Small intestine (tissue), 7 donors: ENCODE data around the gene RARRES2. TPM values are rescaled to one million over a fixed set of nuclear protein-coding genes. Genes with fewer than 3 reads are reported as not detected.
"Not testable (repeated sequence)": the region's sequence is repeated elsewhere in the genome, so short reads cannot be mapped to it uniquely, and the experiment has no call there.

ENCODE experiments used
- DNase-seq, 2 donors: peaks; one replicate each; pipeline versions ENCODE4 v3.0.0 to v3.0.0-alpha.2; 2013
- FAIRE-seq: peaks from 2 replicates; lab custom pipeline; 2012; peaks lifted over from hg19 to GRCh38; lab: Jason Lieb, UNC
- H3K27ac ChIP-seq, 3 donors: one replicate each; pipeline ENCODE4 v1.5.1; 2013; ENCODE audit warnings: low read length in 2 of 3, mild to moderate bottlenecking in 2 of 3, control low read depth in 1 of 3, inconsistent platforms in 1 of 3, low read depth in 1 of 3, moderate library complexity in 1 of 3
- H3K27me3 ChIP-seq, 3 donors: one replicate each; pipeline ENCODE4 v1.6.1; 2013; ENCODE audit warnings: low read length in 3 of 3, inconsistent platforms in 1 of 3; ENCODE audit not compliant: control insufficient read depth in 3 of 3, insufficient read depth in 3 of 3
- H3K36me3 ChIP-seq, 3 donors: one replicate each; pipeline ENCODE4 v1.6.1; 2013; ENCODE audit warnings: low read length in 3 of 3, inconsistent platforms in 1 of 3, low read depth in 1 of 3, mild to moderate bottlenecking in 1 of 3, moderate library complexity in 1 of 3; ENCODE audit not compliant: control insufficient read depth in 3 of 3, insufficient read depth in 2 of 3
- H3K4me1 ChIP-seq, 3 donors: one replicate each; pipeline ENCODE4 v1.6.1; 2013; ENCODE audit warnings: low read length in 2 of 3, inconsistent platforms in 1 of 3, low read depth in 1 of 3, mild to moderate bottlenecking in 1 of 3, moderate library complexity in 1 of 3; ENCODE audit not compliant: control insufficient read depth in 3 of 3, insufficient read depth in 2 of 3
- H3K4me3 ChIP-seq, 3 donors: one replicate each; pipeline ENCODE4 v1.5.1; 2013; ENCODE audit warnings: low read length in 3 of 3, control low read depth in 1 of 3, inconsistent platforms in 1 of 3, low read depth in 1 of 3, mild to moderate bottlenecking in 1 of 3, moderate library complexity in 1 of 3
- H3K9me3 ChIP-seq, 2 donors: one replicate each; pipeline ENCODE4 v1.6.1; 2013; ENCODE audit warnings: low read depth in 1 of 2, low read length in 1 of 2; ENCODE audit not compliant: control insufficient read depth in 2 of 2, insufficient read depth in 1 of 2
- WGBS, 3 donors: extraction: QIAGEN DNeasy Blood & Tissue Kit; methylation state at CpG; one replicate each; pipeline ENCODE4 v1.1.7; 2013; 5-methylcytosine and 5-hydroxymethylcytosine counted together
- polyA plus RNA-seq, 4 donors: library from polyadenylated mRNA; stranded (reverse) in 3 of 4; unstranded in 1 of 4; fragments of 200-250 nt in 3 of 4; fragments of 120-200 nt in 1 of 4; gene quantifications; one replicate each; pipeline versions ENCODE4 v1.2.1 to v1.2.3, GENCODE V29; 2013
- donor health status: healthy with polysubstance abuse.
- donor health status: control.
- donor health status: control.
- donor health status: Bipolar disorder and iron deficiency.
- donor health status: healthy.

The RARRES2 gene
- polyA plus RNA-seq, 4 donors = 9.6 to 109 (median 36.9) TPM

DNA sequence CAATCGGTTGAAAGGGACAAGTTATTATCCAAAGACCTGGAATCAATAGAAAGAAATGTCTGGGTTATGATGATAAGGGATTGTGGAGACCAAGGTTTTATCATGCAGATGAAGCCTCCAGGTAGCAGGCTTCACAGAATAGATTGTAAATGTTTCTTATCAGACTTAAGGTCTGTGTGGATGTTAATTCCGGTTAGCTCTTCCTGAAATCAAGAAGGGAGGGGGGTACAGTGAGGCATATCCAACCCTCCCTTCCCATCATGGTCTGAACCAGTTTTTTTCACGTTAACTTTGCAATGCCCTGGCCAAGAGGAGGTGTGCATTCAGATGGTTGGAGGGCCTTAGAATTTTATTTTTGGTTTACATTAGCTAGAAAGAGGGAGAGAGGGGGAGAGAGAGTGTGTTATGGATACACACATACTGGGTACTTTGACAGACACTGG lies 28.0 kb downstream of the RARRES2 start:
- Histone ChIP-seq H3K4me1 (peaks cover 0 to 3% (median 0%) of the 10 kb centered on the region in 3 donors), H3K36me3 (peaks cover 0 to 9% (median 0%) of the 10 kb centered on the region in 3 donors), H3K27me3 (no peaks in the 10 kb centered on the region), H3K27ac (no peak overlapping the region), H3K4me3 (no peak overlapping the region), H3K9me3 (no peaks in the 10 kb centered on the region)
- no peak for FAIRE-seq
- DNase-seq = no peak
- 66 to 77% (median 72%) methylated on average over 3 of the region's 3 CpGs for WGBS, 3 donors

DNA sequence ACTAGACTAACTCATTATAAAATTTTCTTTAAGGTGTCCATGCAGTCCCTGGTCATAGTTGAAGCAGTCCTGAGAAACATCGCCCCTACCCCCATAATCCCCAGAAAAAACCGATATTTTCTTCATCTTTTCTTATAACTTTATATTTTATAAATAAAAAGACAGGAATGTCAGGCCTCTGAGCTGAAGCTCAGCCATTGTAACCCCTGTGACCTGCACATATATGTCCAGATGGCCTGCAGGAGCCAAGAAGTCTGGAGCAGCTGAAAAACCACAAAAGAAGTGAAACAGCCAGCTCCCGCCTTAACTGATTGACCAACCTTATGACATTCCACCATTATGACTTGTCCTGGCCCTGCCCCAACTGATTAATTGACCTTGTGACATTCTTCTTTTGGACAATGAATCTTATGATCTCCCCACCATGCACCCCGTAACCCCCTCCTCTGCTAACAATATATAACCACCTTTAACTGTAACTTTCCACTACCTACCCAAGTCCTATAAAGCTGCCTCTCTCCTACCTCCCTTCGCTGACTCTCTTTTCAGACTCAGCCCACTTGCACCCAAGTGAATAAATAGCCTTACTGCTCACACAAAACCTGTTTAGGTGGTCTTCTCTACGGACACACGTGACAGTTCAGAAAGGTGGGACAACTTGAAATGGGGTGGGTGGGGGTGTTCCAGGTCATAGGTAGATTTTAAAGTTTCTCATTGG lies 28.6 kb downstream of the RARRES2 start:
- not testable (repeated sequence) for H3K4me1 ChIP-seq, H3K27ac ChIP-seq, H3K27me3 ChIP-seq, H3K4me3 ChIP-seq, FAIRE-seq, H3K36me3 ChIP-seq, DNase-seq, H3K9me3 ChIP-seq
- WGBS, 3 donors = 88 to 93% (median 89%) methylated on average over 7 of the region's 7 CpGs

DNA sequence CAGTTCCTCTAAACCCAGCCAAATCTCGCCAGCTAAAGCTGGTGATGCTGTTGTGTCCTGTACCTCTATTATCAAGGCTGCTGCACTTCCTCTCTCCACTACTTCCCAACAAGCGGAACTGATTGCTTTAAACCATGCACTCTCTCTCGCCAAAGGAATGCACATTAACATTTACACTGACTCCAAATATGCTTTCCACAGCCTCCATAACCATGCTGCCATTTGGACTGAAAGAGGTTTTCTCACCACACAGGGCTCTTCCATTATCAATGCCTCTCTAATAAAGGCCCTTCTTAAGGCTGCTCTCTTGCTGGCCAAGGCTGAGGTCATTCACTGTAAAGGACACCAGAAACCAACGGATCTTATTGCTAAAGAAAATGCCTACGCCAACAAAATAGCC lies 29.7 kb downstream of the RARRES2 start:
- FAIRE-seq (no peak), DNase-seq (no peak)
- no peaks in the 10 kb centered on the region for H3K27me3 ChIP-seq
- H3K4me1 ChIP-seq = peaks cover 0 to 3% (median 0%) of the 10 kb centered on the region in 3 donors
- no peak overlapping the region for H3K27ac ChIP-seq
- WGBS, 3 donors = 88 to 92% (median 91%) methylated on average over 5 of the region's 5 CpGs
- H3K36me3 ChIP-seq = peaks cover 0 to 7% (median 0%) of the 10 kb centered on the region in 3 donors
- H3K9me3 ChIP-seq = no peaks in the 10 kb centered on the region
- H3K4me3 ChIP-seq = no peak overlapping the region

DNA sequence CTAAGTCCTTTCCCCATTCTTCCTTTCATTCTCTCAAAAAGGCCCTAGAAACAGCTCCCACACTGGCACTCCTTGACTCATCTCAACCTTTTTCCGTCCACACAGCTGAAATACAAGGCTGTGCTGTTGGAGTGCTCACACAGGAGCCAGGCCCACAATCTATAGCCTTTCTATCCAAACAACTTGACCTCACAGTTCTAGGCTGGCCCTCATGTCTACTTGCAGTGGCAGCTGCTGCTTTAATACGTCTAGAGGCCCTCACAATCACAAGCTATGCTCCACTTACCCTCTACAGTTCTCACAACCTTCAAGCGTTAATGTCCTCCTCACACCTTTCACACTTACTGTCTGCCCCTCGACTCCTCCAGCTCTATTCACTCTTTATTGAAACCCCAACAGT lies 30.3 kb downstream of the RARRES2 start:
- DNase-seq (no peak), FAIRE-seq (no peak)
- Histone ChIP-seq H3K27ac (no peak overlapping the region), H3K27me3 (no peaks in the 10 kb centered on the region), H3K36me3 (peaks cover 0 to 7% (median 0%) of the 10 kb centered on the region in 3 donors), H3K9me3 (no peaks in the 10 kb centered on the region), H3K4me3 (no peak overlapping the region), H3K4me1 (peaks cover 0 to 1% (median 0%) of the 10 kb centered on the region in 3 donors)
- WGBS, 3 donors = 90 to 98% (median 94%) methylated on average over 4 of the region's 4 CpGs

DNA sequence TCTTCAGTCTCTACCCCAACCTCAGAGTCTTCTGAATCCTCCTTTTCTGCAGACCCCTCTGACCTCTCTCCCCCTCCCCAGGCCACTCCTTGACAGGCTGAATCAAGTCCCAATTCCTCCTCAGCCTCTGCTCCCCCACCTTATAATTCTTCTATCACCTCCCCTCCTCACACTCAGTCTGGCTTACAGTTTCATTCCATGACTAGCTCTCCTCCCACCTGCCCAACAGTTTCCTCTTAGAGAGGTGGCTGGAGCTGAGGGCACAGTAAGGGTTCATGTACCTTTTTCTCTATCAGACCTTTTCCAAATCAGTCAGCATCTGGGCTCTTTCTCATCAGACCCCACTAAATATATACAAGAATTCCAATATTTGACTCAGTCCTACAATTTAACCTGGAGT lies 32.9 kb downstream of the RARRES2 start:
- H3K36me3 ChIP-seq = no peaks in the 10 kb centered on the region
- no peak for FAIRE-seq
- no peaks in the 10 kb centered on the region for H3K4me1 ChIP-seq
- no peak overlapping the region for H3K4me3 ChIP-seq
- no peak overlapping the region for H3K27ac ChIP-seq
- no peak for DNase-seq
- no peaks in the 10 kb centered on the region for H3K27me3 ChIP-seq
- no peaks in the 10 kb centered on the region for H3K9me3 ChIP-seq

DNA sequence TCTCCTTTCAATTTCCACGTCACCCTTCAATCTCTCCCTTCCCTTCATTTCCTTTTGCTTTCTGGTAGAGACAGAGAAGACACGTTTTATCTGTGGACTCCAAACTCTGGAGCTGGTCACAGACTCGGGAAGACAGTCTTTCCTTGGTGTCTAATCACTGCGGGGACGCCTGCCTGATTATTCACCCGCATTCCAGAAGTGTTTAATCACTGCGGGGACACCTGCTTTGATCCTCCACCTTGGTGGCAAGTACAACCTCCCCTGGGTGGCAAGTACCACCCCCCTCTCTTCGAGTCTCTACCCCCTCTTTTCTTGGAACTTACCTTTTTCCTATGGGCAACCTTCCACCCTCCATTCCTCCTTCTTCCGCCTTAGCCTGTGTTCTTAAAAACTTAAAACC lies 33.5 kb downstream of the RARRES2 start:
- H3K27ac ChIP-seq = no peak overlapping the region
- no peak overlapping the region for H3K4me3 ChIP-seq
- H3K9me3 ChIP-seq = no peaks in the 10 kb centered on the region
- no peaks in the 10 kb centered on the region for H3K36me3 ChIP-seq
- H3K27me3 ChIP-seq = no peaks in the 10 kb centered on the region
- FAIRE-seq = no peak
- WGBS, 3 donors = 55 to 82% (median 77%) methylated on average over 9 of the region's 9 CpGs
- DNase-seq = no peak
- H3K4me1 ChIP-seq = no peaks in the 10 kb centered on the region

DNA sequence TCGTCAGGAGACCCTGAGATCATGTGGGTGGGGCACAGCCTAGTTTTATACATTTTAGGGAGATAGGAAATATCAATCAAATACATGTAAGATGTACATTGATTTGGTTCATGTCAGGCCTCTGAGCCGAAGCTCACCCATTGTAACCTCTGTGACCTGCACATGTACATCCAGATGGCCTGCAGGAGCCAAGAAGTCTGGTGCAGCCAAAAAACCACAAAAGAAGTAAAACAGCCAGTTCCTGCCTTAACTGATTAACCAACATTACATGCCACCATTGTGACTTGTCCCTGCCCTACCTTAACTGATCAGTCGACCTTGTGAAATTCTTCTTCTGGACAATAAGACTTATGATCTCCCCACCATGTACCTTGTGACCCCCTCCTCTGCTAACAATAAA lies 34.3 kb downstream of the RARRES2 start:
- no peaks in the 10 kb centered on the region for H3K4me1 ChIP-seq
- no peak overlapping the region for H3K27ac ChIP-seq
- H3K4me3 ChIP-seq = no peak overlapping the region
- no peak for DNase-seq
- no peaks in the 10 kb centered on the region for H3K27me3 ChIP-seq
- H3K9me3 ChIP-seq = no peaks in the 10 kb centered on the region
- FAIRE-seq = no peak
- H3K36me3 ChIP-seq = no peaks in the 10 kb centered on the region
- 82 to 88% (median 86%) methylated on average over 3 of the region's 3 CpGs for WGBS, 3 donors

DNA sequence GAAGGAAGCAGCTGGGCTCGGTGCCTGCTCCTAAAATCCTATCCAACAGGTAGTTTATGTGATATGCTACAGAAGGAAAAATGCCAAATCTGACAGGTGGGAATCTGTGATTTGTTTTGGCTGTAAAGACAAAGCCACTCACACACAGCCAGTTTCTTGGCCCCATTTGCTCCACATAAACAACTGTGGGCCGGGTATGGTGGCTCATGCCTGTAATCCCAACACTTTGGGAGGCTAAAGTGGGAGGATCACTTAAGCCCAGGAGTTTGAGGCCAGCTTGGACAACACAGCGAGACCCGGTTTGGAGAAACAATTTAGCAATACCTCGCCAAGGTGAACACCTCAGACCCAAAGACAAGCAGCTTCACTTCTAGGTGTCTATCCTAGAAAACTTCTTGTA lies 35.1 kb downstream of the RARRES2 start:
- 54 to 78% (median 70%) methylated on average over 5 of the region's 5 CpGs for WGBS, 3 donors
- not testable (repeated sequence) for H3K4me1 ChIP-seq, H3K36me3 ChIP-seq, H3K27me3 ChIP-seq, FAIRE-seq, H3K4me3 ChIP-seq, H3K27ac ChIP-seq, H3K9me3 ChIP-seq, DNase-seq

DNA sequence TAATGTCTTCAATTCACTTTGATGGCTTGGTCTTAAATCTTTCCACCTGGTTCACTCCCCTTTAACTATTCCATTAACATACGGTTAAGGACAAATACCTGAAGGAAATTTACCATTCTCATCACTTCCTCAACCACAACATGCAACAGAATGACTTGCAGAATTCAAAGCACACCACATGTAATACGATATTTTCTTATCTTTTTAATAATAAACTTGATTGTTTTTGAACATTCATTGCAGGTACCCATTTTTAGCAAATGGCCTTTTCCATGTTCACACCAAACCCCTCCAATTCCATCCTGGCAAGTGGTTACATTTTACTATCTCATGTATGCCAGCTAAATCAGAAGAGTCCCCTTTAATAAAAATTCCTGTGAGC lies 35.5 kb downstream of the RARRES2 start:
- FAIRE-seq, H3K27ac ChIP-seq, H3K4me1 ChIP-seq, H3K4me3 ChIP-seq, H3K36me3 ChIP-seq, DNase-seq, H3K27me3 ChIP-seq, H3K9me3 ChIP-seq: not testable (repeated sequence)
- 35 to 69% (median 41%) methylated on average over 2 of the region's 2 CpGs for WGBS, 3 donors
